Ectodermal cell (in vitro differentiated cells): Measurements from ENCODE around the gene SNRNP48.

ENCODE experiments used
- H3K27ac ChIP-seq: 2 replicates; pipeline ENCODE4 v1.7.0; 2013; ENCODE audit warnings: mild to moderate bottlenecking, low read depth, low read length; ENCODE audit not compliant: insufficient read depth, poor library complexity, severe bottlenecking
- H3K27me3 ChIP-seq: 2 replicates; pipeline ENCODE4 v1.7.0; 2013; ENCODE audit warnings: mild to moderate bottlenecking, low read length; ENCODE audit not compliant: insufficient read depth, control insufficient read depth, poor library complexity, severe bottlenecking
- H3K36me3 ChIP-seq: one replicate; pipeline ENCODE4 v1.7.0; 2013; ENCODE audit warnings: low read length; ENCODE audit not compliant: control insufficient read depth, insufficient read depth
- H3K4me1 ChIP-seq: one replicate; pipeline ENCODE4 v1.7.0; 2013; ENCODE audit warnings: low read length; ENCODE audit not compliant: control insufficient read depth, insufficient read depth
- H3K4me3 ChIP-seq: 2 replicates; pipeline ENCODE4 v1.7.0; 2013; ENCODE audit warnings: low read depth, low read length, control low read depth; ENCODE audit not compliant: insufficient read depth
- H3K9me3 ChIP-seq: 2 replicates; pipeline ENCODE4 v1.7.0; 2013; ENCODE audit warnings: mild to moderate bottlenecking, low read length, moderate library complexity; ENCODE audit not compliant: control insufficient read depth
- WGBS, 2 experiments: methylation state at CpG; one replicate each; pipeline ENCODE4 v1.1.7; 2013; ENCODE audit warnings: missing lambda C conversion rate in 2 of 2; 5-methylcytosine and 5-hydroxymethylcytosine counted together

Gene SNRNP48

DNA sequence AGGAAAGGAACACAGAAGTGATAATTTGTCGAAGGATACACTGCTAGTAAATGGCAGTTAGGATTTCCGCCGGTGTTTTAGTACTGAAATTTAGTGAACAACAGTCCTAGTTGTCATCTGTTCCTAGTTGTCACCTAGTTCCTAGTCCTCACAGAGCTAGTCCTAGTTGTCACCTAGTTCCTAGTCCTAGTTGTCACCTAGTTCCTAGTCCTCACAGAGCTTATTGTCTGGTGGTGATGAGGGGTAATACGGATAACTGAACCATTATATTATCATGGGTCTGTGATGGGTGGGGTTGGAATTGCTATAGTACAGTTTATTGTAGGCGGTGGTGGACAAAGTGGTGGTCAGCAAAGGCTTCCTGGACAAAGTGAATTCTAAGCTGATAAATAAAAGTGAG lies 1.8 kb downstream of the SNRNP48 start:
- Histone ChIP-seq H3K9me3 (no peaks in the 10 kb centered on the region), H3K4me1 (peaks cover 3% of the 10 kb centered on the region), H3K27me3 (no peaks in the 10 kb centered on the region), H3K36me3 (peaks cover 6% of the 10 kb centered on the region), H3K27ac (no peak overlapping the region), H3K4me3 (no peak overlapping the region)
- 96 to 98% methylated on average over 5 of the region's 5 CpGs for WGBS, 2 experiments

DNA sequence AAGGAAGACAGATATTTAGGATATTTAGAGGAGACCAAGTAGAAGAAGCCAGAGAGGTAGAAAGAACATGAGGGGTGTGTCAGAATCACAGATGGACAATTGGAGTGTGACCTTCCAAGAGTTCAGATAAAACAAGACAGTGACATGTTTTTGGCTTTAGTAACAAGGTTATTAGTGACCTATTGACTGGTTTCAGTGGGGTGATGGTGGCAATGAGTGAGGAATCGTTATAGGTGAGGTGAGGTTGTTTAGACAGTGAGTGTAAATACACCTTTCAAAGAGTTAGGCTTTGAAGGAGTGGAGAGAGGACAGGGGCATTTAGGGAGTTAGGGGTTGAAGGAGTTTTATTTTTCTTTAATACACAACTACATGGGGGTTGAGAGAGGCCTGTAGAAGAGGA lies 3.2 kb downstream of the SNRNP48 start:
- Histone ChIP-seq H3K27ac (no peak overlapping the region), H3K36me3 (peaks cover 13% of the 10 kb centered on the region), H3K4me3 (no peak overlapping the region), H3K27me3 (no peaks in the 10 kb centered on the region), H3K4me1 (peaks cover 3% of the 10 kb centered on the region), H3K9me3 (no peaks in the 10 kb centered on the region)
- WGBS, 2 experiments: 89 to 93% methylated on average over 1 of the region's 1 CpG

DNA sequence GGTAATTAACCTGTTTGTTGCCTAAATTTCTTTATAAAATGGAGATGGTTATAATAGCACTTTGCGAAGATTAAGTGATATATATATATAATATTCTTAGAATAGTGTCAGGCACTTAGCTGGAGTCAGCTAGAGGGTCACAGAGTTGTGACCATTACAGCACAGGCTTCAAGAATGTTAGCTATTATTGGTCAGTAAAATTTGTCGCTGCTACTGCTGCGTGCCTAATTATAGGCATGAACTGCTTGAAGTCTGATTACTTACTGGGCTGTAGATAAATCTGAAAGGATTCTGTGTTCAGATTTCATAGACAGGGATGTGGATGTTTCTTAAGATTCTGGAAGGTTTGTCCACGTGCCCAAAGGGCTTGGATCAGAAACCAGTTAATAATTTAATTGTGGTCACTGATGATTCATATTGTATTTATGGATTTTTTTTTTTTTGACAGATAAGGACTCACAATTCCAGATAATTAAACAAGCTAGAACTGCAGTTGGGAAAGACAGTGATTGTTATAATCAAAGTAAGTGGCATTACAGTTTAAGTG lies 4.7 kb downstream of the SNRNP48 start:
- 98 to 99% methylated on average over 3 to 4 of the region's 4 CpGs for WGBS, 2 experiments
- H3K4me3 ChIP-seq: no peak overlapping the region
- H3K27me3 ChIP-seq: no peaks in the 10 kb centered on the region
- H3K36me3 ChIP-seq: peaks cover 13% of the 10 kb centered on the region
- peaks cover 3% of the 10 kb centered on the region for H3K4me1 ChIP-seq
- no peaks in the 10 kb centered on the region for H3K9me3 ChIP-seq
- no peak overlapping the region for H3K27ac ChIP-seq

DNA sequence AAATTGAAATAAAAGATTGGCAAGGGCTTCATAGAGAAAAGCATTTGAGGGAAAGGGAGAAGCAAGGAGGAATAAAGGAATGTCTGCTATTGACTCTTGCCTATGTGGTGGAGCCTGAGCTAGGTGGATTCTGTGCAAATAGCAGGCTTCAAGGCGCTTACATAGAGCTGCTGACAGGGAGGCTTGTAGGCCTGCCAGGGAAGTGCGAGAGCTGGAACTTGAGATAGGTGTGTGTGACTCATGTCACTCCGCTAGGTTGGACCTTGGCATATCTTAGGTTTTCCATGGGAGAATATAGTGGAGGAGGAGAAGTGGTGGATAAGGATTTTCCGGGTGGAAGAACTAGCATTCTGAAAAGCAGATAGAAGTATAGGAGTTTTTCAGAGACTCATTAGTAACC lies 14.0 kb downstream of the SNRNP48 start:
- no peak overlapping the region for H3K4me3 ChIP-seq
- no peaks in the 10 kb centered on the region for H3K9me3 ChIP-seq
- no peaks in the 10 kb centered on the region for H3K4me1 ChIP-seq
- no peak overlapping the region for H3K27ac ChIP-seq
- peaks cover 66% of the 10 kb centered on the region for H3K36me3 ChIP-seq
- no peaks in the 10 kb centered on the region for H3K27me3 ChIP-seq
- WGBS, 2 experiments: 96 to 97% methylated on average over 4 of the region's 4 CpGs

DNA sequence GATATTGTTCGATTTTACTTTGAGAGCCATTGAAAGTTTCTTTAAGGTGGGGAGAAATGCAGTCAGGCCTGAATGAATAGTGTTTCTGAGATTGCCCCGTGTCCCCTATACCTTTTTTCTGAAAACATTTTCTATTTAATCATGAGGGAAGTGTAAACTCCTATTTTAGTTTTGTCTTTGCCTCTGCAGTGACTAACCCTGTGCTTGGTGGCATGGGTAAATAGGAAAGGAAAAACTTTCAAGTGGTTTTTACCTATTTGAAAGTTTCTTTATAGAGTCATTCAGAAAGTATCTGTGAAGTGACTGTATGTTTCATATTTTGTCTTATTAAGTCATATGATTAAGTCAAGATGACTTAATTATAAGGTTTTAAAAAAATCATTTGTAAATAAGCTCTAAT lies 14.5 kb downstream of the SNRNP48 start:
- WGBS, 2 experiments: 97% methylated on average over 2 of the region's 2 CpGs
- peaks cover 66% of the 10 kb centered on the region for H3K36me3 ChIP-seq

DNA sequence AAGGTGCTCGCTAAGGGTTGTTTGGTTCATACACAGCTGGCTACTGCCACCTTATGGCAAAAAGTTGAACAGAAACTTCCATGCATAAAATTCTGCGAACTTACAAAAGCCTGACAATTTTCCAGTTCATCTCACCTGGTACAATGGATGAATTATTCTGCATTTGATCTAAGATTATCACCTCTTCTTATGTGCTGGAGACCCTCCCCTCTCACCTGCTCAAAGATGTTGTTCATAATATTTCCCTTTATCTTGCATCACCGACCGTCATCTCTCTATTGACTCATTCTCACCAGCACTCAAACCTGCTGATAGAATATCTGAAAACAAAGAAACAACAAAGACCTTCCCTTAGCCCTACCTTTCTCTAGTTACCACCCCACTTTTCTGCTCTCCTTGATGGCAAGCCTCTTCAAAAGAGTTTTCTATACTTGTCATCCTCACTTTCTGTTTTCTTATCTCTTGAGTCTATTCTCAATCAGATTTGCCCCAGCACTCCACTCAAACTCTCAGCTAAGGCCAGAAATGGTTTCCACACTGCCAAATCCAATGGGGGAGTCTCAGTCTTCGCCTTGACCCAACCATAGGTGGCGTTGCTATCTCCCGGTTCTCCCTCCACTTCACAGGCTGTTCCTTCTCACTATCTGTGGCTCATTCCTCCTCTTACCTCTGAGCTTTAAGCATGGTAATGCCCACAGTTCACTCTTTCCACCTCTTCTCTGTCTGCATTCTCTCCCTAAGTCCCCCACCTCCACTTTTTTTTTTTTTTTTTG lies 25.8 kb downstream of the SNRNP48 start:
- H3K4me3 ChIP-seq: no peak overlapping the region
- no peaks in the 10 kb centered on the region for H3K4me1 ChIP-seq
- no peaks in the 10 kb centered on the region for H3K27me3 ChIP-seq
- 55 to 56% methylated on average over 7 of the region's 7 CpGs for WGBS, 2 experiments
- no peaks in the 10 kb centered on the region for H3K9me3 ChIP-seq
- no peaks in the 10 kb centered on the region for H3K36me3 ChIP-seq
- H3K27ac ChIP-seq: no peak overlapping the region

More for the DNA sequence above, 14.5 kb downstream of the SNRNP48 start:
- no peak overlapping the region for H3K4me3 ChIP-seq
- H3K27ac ChIP-seq: no peak overlapping the region
- no peaks in the 10 kb centered on the region for H3K9me3 ChIP-seq
- H3K27me3 ChIP-seq: no peaks in the 10 kb centered on the region
- H3K4me1 ChIP-seq: no peaks in the 10 kb centered on the region

DNA sequence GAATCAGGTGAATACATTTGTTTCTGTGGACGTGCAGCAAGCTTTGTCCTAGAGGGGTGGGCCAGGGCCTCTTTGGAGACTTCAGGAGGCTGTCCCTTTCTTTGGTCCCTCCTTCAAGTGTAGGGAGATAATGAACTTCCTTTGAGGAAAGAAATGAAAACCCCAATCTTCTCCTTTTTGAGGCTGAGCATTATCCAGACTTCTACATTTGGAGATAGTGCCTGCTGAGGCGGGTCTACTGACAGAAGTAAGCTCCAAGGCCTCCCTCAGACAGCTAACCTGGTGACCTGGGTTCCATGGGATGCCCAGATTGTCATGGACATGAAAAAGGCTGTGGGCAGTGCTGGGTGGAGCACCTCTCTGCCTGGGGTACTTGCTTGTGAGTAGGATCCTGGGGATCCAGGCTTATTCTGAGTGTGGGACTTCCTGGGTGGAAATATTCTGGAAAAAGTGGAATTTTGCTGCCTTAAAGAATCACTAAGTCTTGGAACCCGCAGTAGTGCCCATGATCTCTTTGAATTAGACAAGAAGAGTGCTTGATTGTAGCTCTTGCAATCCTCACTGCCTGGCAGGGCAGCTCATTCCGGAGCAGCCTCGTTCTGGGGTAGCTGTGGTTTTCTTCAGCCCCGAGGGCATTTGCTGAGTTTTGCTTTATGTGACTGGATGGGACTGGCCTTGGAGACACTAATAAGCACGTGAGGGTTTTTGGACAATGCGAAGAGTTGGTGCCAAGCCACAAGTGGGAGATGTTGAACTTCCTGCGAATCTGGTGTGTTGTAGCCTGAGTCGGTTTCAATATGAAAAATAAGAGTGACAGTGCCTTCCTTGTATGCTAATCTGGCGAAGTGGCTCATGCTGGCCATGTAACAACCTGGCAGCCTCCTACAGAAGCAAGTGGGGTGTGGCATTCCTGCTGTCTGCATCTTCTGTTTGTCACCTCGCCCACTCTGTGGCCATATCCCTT lies 28.1 kb downstream of the SNRNP48 start:
- Histone ChIP-seq H3K4me1 (no peaks in the 10 kb centered on the region), H3K27me3 (peaks cover 14% of the 10 kb centered on the region), H3K36me3 (no peaks in the 10 kb centered on the region), H3K9me3 (no peaks in the 10 kb centered on the region), H3K27ac (no peak overlapping the region), H3K4me3 (no peak overlapping the region)
- WGBS, 2 experiments: 82 to 84% methylated on average over 12 of the region's 12 CpGs

DNA sequence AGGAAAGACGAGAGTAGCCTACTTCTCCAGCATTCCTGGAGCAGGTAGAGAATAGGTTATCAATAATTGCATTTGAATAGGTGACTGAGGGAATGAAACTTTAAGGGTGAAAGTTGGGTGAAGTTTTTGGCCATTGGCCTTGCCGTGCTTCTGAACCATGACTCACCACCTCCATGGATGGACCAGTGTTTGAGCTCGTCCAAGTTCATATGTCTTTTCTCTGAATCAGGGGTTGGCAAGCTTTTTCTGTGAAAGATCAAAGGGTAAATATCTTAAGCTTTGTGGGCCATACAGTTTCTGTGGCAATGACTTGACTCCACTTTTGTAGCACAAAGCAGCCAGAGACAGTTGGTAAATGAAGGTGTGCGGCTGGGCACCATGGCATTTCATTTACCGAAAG lies 31.8 kb downstream of the SNRNP48 start:
- H3K27ac ChIP-seq: no peak overlapping the region
- H3K4me1 ChIP-seq: peaks cover 8% of the 10 kb centered on the region
- no peaks in the 10 kb centered on the region for H3K36me3 ChIP-seq
- H3K4me3 ChIP-seq: no peak overlapping the region
- WGBS, 2 experiments: 93 to 96% methylated on average over 5 of the region's 5 CpGs
- peaks cover 37% of the 10 kb centered on the region for H3K27me3 ChIP-seq
- no peaks in the 10 kb centered on the region for H3K9me3 ChIP-seq

DNA sequence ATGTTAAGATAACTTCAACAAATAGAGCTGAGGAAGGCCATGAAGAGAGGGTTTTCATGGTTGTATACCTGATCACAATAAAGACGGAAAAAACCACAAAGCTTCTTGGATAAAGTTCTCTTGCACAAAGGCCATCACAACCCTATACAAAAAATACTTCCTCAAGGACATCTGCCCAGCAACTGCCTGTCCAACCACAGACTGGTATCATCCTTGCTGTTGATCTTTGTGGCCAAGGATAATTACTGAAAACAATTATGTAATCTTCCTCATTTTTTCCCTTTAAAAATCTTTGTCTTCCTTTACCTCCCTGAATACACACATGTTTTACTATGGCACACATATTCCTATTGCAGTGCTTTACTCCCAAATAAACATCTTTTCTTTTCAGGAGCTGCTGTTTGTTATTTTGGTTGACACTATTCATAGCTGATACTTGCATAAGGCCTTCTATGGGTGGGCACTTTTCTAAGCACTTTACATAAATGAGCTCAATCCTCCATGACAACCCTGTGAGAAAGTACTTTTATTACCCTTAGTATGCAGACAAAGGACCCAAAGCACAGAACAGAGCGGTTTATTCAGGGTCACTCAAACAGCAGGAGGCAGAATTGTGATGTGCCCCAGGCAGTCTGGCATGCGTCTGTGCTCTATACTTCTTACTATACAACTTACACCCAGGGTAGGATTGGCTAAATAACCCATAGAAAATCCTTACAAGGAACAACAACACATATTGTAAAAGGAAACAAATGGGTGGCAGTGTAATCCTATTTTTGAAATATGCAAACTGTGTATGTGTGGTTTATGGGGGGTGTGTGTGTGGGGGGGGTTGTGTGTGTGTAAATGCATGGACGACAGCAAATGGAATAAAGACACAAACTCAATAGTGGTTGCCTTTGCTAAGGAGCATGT lies 35.1 kb downstream of the SNRNP48 start:
- 22 to 34% methylated on average over 4 of the region's 4 CpGs for WGBS, 2 experiments
- Histone ChIP-seq H3K27me3 (peaks cover 65% of the 10 kb centered on the region), H3K4me3 (no peak overlapping the region), H3K9me3 (no peaks in the 10 kb centered on the region), H3K36me3 (no peaks in the 10 kb centered on the region), H3K4me1 (peaks cover 8% of the 10 kb centered on the region), H3K27ac (peak overlapping the region; percentile 54)
